DOHH2 (cell line): ENCODE results near the gene ACOX3.

ENCODE experiments used
- H3F3A ChIP-seq: fragments of 200-600 bp; sonication (generic), shearing (Covaris generic); 2 replicates; pipeline ENCODE4 v1.6.0; 2016; ENCODE audit warnings: antibody characterized with exemption, mild to moderate bottlenecking; ENCODE audit not compliant: control insufficient read depth, insufficient read depth
- H3K27ac ChIP-seq: fragments of 200-600 bp; sonication (generic); 2 replicates; pipeline ENCODE4 v1.5.1; 2014; ENCODE audit warnings: low read depth, mild to moderate bottlenecking, low read length, moderate library complexity
- H3K27me3 ChIP-seq: fragments of 200-600 bp; sonication (generic); 2 replicates; pipeline ENCODE4 v1.6.1; 2014; ENCODE audit warnings: mild to moderate bottlenecking, low read length, mixed read lengths; ENCODE audit not compliant: control insufficient read depth
- H3K36me3 ChIP-seq: fragments of 200-600 bp; sonication (generic); 2 replicates; pipeline ENCODE4 v1.6.1; 2014; ENCODE audit warnings: mild to moderate bottlenecking, low read length, moderate library complexity, mixed read lengths; ENCODE audit not compliant: control insufficient read depth
- H3K4me1 ChIP-seq: fragments of 200-600 bp; sonication (generic); 2 replicates; pipeline ENCODE4 v1.6.1; 2014; ENCODE audit warnings: mild to moderate bottlenecking, low read length, mixed read lengths; ENCODE audit not compliant: control insufficient read depth
- H3K4me2 ChIP-seq: fragments of 200-600 bp; sonication (generic); 2 replicates; pipeline ENCODE4 v1.6.0; 2014; ENCODE audit warnings: mild to moderate bottlenecking, low read length, moderate library complexity
- H3K4me3 ChIP-seq: fragments of 200-600 bp; sonication (generic); 2 replicates; pipeline ENCODE4 v1.5.1; 2014; ENCODE audit warnings: mild to moderate bottlenecking, low read length, mixed read lengths
- H3K79me2 ChIP-seq: fragments of 200-600 bp; sonication (generic); 2 replicates; pipeline ENCODE4 v1.6.1; 2014; ENCODE audit warnings: mild to moderate bottlenecking, low read length, mixed read lengths; ENCODE audit not compliant: control insufficient read depth
- H3K9me2 ChIP-seq: fragments of 200-600 bp; sonication (generic); replicated peaks from 2 replicates; pipeline ENCODE4 v1.6.1; 2014; ENCODE audit warnings: mild to moderate bottlenecking, low read length, mixed read lengths; ENCODE audit not compliant: control insufficient read depth
- H3K9me3 ChIP-seq: fragments of 200-600 bp; sonication (generic); 2 replicates; pipeline ENCODE4 v1.6.1; 2014; ENCODE audit warnings: antibody characterized with exemption, low read length, mixed read lengths; ENCODE audit not compliant: control insufficient read depth, insufficient read depth
- H4K20me1 ChIP-seq: fragments of 200-600 bp; sonication (generic); 2 replicates; pipeline ENCODE4 v1.6.0; 2014; ENCODE audit warnings: low read depth, mild to moderate bottlenecking, antibody characterized with exemption, low read length, moderate library complexity; ENCODE audit not compliant: control insufficient read depth, insufficient read depth
- EZH2phosphoT487 ChIP-seq: fragments of 200-600 bp; sonication (generic); IDR thresholded peaks from 2 replicates; pipeline ENCODE4 v1.6.1; 2017; ENCODE audit warnings: borderline replicate concordance, mild to moderate bottlenecking, antibody characterized with exemption, low read length, moderate library complexity, mixed read lengths
- TF ChIP-seq, protein P1 (sequence below): fragments of 200-600 bp; sonication (generic); IDR thresholded peaks from one replicate; pipeline ENCODE4 v1.5.1; 2014; ENCODE audit warnings: antibody characterized with exemption, mild to moderate bottlenecking, low read depth, low read length; ENCODE audit not compliant: poor library complexity, severe bottlenecking

Gene ACOX3

DNA sequence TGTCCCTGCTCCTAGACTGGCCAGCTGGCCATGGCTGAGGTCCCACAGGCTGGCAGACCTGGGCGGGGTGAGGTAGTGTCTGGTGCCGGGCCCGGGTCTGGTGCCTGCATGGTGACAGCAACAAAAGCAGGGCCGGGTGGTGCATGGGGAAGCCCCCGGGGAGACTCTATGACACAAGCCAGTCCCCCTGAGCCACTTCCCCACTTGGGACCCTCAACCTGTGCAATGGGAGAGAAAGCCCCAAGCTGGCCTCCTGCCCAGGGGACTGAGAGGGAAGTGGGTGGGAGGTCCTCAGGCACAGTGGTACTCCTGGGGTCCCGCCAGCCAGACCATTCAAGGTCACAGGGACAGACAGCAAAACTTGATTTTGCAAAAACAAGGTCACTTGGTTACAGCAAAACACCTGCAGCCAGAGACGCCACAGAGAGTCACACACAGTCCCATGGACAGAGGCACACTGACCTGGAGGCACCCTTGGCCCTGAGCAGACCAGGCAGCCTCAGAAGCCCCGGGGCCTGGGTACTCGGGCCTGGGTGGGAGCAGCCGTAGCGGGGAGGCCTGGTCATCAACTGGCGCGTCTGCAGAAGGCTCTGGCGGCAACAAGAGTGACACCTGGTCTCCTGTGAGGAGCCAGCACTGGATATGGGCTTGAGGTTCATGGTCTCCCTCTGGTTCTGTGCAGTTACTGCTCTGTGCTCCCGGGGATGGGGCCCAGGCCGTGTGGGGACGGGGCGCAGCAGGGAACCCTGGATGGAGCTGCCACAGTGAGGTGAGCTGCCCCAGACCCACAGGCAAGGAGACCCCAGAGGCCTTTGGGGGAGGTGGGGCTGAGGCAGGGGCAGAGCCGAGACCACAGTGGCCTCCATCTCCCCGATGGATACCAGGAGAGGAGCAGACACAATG, 110.4 kb downstream of the ACOX3 start:
- no peak for TF ChIP-seq EZH2phosphoT487
- TF ChIP-seq, protein P1, sequence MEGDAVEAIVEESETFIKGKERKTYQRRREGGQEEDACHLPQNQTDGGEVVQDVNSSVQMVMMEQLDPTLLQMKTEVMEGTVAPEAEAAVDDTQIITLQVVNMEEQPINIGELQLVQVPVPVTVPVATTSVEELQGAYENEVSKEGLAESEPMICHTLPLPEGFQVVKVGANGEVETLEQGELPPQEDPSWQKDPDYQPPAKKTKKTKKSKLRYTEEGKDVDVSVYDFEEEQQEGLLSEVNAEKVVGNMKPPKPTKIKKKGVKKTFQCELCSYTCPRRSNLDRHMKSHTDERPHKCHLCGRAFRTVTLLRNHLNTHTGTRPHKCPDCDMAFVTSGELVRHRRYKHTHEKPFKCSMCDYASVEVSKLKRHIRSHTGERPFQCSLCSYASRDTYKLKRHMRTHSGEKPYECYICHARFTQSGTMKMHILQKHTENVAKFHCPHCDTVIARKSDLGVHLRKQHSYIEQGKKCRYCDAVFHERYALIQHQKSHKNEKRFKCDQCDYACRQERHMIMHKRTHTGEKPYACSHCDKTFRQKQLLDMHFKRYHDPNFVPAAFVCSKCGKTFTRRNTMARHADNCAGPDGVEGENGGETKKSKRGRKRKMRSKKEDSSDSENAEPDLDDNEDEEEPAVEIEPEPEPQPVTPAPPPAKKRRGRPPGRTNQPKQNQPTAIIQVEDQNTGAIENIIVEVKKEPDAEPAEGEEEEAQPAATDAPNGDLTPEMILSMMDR, result no peak
- no peaks in the 10 kb centered on the region for H3F3A ChIP-seq

GRCh38 chr4:8329560-8329858, 111.0 kb downstream of the ACOX3 start:
- H3K27me3 ChIP-seq, result no peaks in the 10 kb centered on the region
- H3K4me3 ChIP-seq, result no peak overlapping the region
- no peaks in the 10 kb centered on the region for H3K9me2 ChIP-seq
- no peaks in the 10 kb centered on the region for H3K9me3 ChIP-seq
- TF ChIP-seq EZH2phosphoT487, result no peak
- TF ChIP-seq, protein P1, result no peak
- H3K4me2 ChIP-seq, result no peak overlapping the region
- H3K79me2 ChIP-seq, result no peaks in the 10 kb centered on the region
- no peaks in the 10 kb centered on the region for H4K20me1 ChIP-seq
- no peaks in the 10 kb centered on the region for H3K36me3 ChIP-seq
- no peaks in the 10 kb centered on the region for H3F3A ChIP-seq
- no peak overlapping the region for H3K27ac ChIP-seq
- H3K4me1 ChIP-seq, result no peaks in the 10 kb centered on the region

More for the DNA sequence above, 110.4 kb downstream of the ACOX3 start:
- no peaks in the 10 kb centered on the region for H3K79me2 ChIP-seq
- H3K27me3 ChIP-seq, result no peaks in the 10 kb centered on the region
- H4K20me1 ChIP-seq, result no peaks in the 10 kb centered on the region
- no peaks in the 10 kb centered on the region for H3K4me1 ChIP-seq
- H3K4me3 ChIP-seq, result no peak overlapping the region
- no peaks in the 10 kb centered on the region for H3K9me2 ChIP-seq
- H3K9me3 ChIP-seq, result no peaks in the 10 kb centered on the region; the same call in 1 of the 2 replicates
- H3K36me3 ChIP-seq, result no peaks in the 10 kb centered on the region
- H3K4me2 ChIP-seq, result no peak overlapping the region
- no peak overlapping the region for H3K27ac ChIP-seq

GRCh38 chr4:8328866-8329559, 111.5 kb downstream of the ACOX3 start:
- no peaks in the 10 kb centered on the region for H3F3A ChIP-seq
- no peaks in the 10 kb centered on the region for H3K27me3 ChIP-seq
- no peaks in the 10 kb centered on the region for H3K4me1 ChIP-seq
- no peaks in the 10 kb centered on the region for H3K9me3 ChIP-seq
- H3K4me2 ChIP-seq, result no peak overlapping the region
- H3K4me3 ChIP-seq, result no peak overlapping the region
- H3K79me2 ChIP-seq, result no peaks in the 10 kb centered on the region
- no peak overlapping the region for H3K27ac ChIP-seq
- no peaks in the 10 kb centered on the region for H3K36me3 ChIP-seq
- TF ChIP-seq EZH2phosphoT487, result no peak
- TF ChIP-seq, protein P1, result no peak
- H4K20me1 ChIP-seq, result no peaks in the 10 kb centered on the region
- no peaks in the 10 kb centered on the region for H3K9me2 ChIP-seq
